HepG2 (cell line): ENCODE data around the gene SLC34A3. TPM values are rescaled to one million over a fixed set of nuclear protein-coding genes. Genes with fewer than 3 reads are reported as not detected.

ENCODE experiments used
- ATAC-seq: fragments of 200-7000 bp; cut with Tn5 transposase; 3 replicates; pipeline ENCODE4 v1.9.1; 2020; ENCODE audit warnings: mild to moderate bottlenecking, moderate library complexity
- BruUV-seq: library from RNA; stranded (reverse); fragments of 400-500 nt; replicated peaks from 2 replicates; lab custom pipeline; 2021; lab: Mats Ljungman, UMichigan
- CTCF ChIA-PET: fragments of 300-600 bp; formaldehyde crosslinking; extraction: SDS; loops from one replicate; lab custom pipeline; 2021; ENCODE audit warnings: low total read pairs, inconsistent platforms, low intra/inter-chr PET ratio; lab: Yijun Ruan, JAX
- POLR2A ChIA-PET: fragments of 350-600 bp; sonication (Branson Sonifier 250); formaldehyde crosslinking; loops from one replicate; lab custom pipeline; 2020; ENCODE audit warnings: antibody characterized with exemption, inconsistent platforms; lab: Yijun Ruan, JAX
- DNase-seq: peaks from one replicate; pipeline ENCODE4 v3.0.0-alpha.2; 2015; ENCODE audit warnings: low spot score
- FAIRE-seq: peaks from 3 replicates; lab custom pipeline; 2011; peaks lifted over from hg19 to GRCh38; lab: Jason Lieb, UNC
- H2AFZ ChIP-seq: one replicate; pipeline ENCODE4 v1.6.1; 2011; ENCODE audit warnings: low read length, inconsistent platforms
- H3K27ac ChIP-seq: fragments of 300-600 bp; 3 replicates; pipeline ENCODE4 v1.8.0; 2011; ENCODE audit warnings: mixed run types, mild to moderate bottlenecking, mixed read lengths, low read length, inconsistent platforms; ENCODE audit not compliant: insufficient read depth; ENCODE audit errors: extremely low read length
- H3K27me3 ChIP-seq, 2 experiments: fragments of 200-600 bp in 1 of 2; 2 replicates in 1 of 2; 3 replicates in 1 of 2; pipeline versions ENCODE4 v1.6.0 to v1.8.0; 2011; ENCODE audit warnings: low read length in 2 of 2, mild to moderate bottlenecking in 2 of 2, moderate library complexity in 2 of 2, inconsistent platforms in 1 of 2; ENCODE audit not compliant: insufficient read depth in 2 of 2, control insufficient read depth in 1 of 2
- H3K36me3 ChIP-seq, 2 experiments: fragments of 200-600 bp in 1 of 2; replicated peaks in 1 of 2; 2 replicates in 1 of 2; 3 replicates in 1 of 2; pipeline versions ENCODE4 v1.5.1 to v1.8.0; 2011; ENCODE audit warnings: low read length in 2 of 2, inconsistent platforms in 1 of 2; ENCODE audit not compliant: insufficient read depth in 2 of 2, control insufficient read depth in 1 of 2
- H3K4me1 ChIP-seq: 2 replicates; pipeline ENCODE4 v1.5.1; 2012; ENCODE audit warnings: low read length, inconsistent platforms; ENCODE audit not compliant: insufficient read depth
- H3K4me2 ChIP-seq: 2 replicates; pipeline ENCODE4 v1.6.0; 2011; ENCODE audit warnings: low read depth, low read length, inconsistent platforms
- H3K4me3 ChIP-seq, 3 experiments: fragments of 200-600 bp in 1 of 3; sonication (generic), shearing (Covaris generic) in 1 of 3; replicated peaks in 1 of 3; 2 replicates each; pipeline ENCODE4 v1.5.1; 2011 to 2016; ENCODE audit warnings: low read length in 3 of 3, inconsistent platforms in 2 of 3, low read depth in 2 of 3, mild to moderate bottlenecking in 2 of 3, control low read depth in 1 of 3, mixed read lengths in 1 of 3; ENCODE audit not compliant: insufficient read depth in 1 of 3
- H3K79me2 ChIP-seq: one replicate; pipeline ENCODE4 v1.6.1; 2011; ENCODE audit warnings: low read length, inconsistent platforms; ENCODE audit not compliant: insufficient read depth
- H3K9ac ChIP-seq: 2 replicates; pipeline ENCODE4 v1.6.0; 2011; ENCODE audit warnings: mild to moderate bottlenecking, low read depth, low read length, inconsistent platforms; ENCODE audit not compliant: insufficient read depth
- H3K9me3 ChIP-seq: 2 replicates; pipeline ENCODE4 v1.5.1; 2012; ENCODE audit warnings: mild to moderate bottlenecking, low read length
- H4K20me1 ChIP-seq: 2 replicates; pipeline ENCODE4 v1.6.0; 2011; ENCODE audit warnings: inconsistent platforms, mild to moderate bottlenecking, low read length, moderate library complexity; ENCODE audit not compliant: insufficient read depth
- POGK ChIP-seq: sonication (generic); formaldehyde crosslinking; conservative IDR thresholded peaks from 2 replicates; pipeline ENCODE4 v1.8.0; 2022; ENCODE audit warnings: mild to moderate bottlenecking, moderate library complexity, missing genetic modification reagents
- SRSF9 ChIP-seq: fragments of 200-400 bp; formaldehyde crosslinking; IDR thresholded peaks from 2 replicates; pipeline ENCODE4 v1.6.1; 2018; ENCODE audit warnings: borderline replicate concordance, mild to moderate bottlenecking, low read depth, low read length; ENCODE audit not compliant: insufficient read depth, poor library complexity, severe bottlenecking
- ZBED4 ChIP-seq: sonication (generic); formaldehyde crosslinking; IDR thresholded peaks from 2 replicates; pipeline ENCODE4 v1.4.0; 2020; ENCODE audit warnings: missing genetic modification reagents, borderline replicate concordance
- WGBS: methylation state at CpG from one replicate; pipeline ENCODE4 v1.1.6; 2017; ENCODE audit warnings: low lambda C conversion rate; 5-methylcytosine and 5-hydroxymethylcytosine counted together
- in situ Hi-C: cut with HindIII; loops from 2 replicates; pipeline ENCODE4 v1.10.0; 2017; ENCODE audit warnings: low pct_unique_long_range_greater_than_20kb; ENCODE audit not compliant: extremely low pct_ligation_motif_present
- intact Hi-C: fragments of 100-400 bp; cut with micrococcal nuclease; formaldehyde crosslinking; loops from one replicate; pipeline ENCODE4 v1.10.0; 2022; ENCODE audit not compliant: unreplicated experiment
- polyA plus RNA-seq, 8 experiments: library from polyadenylated mRNA; depleted of rRNA in 3 of 8; stranded (reverse) in 7 of 8; unstranded in 1 of 8; fragments of >200 nt; fragmentation: Illumina TruSeq in 4 of 8; extraction: Trizol in 4 of 8; gene quantifications; 2 replicates each; pipeline versions ENCODE4 v1.2.1 to v1.2.3, GENCODE V29; 2011 to 2016; ENCODE audit warnings: low read depth in 4 of 8, missing spikeins in 1 of 8, mixed read lengths in 1 of 8; ENCODE audit not compliant: insufficient read depth in 1 of 8
- total RNA-seq, 5 experiments: library from RNA; depleted of rRNA; stranded (reverse); fragments of >200 nt; fragmentation: Illumina TruSeq; extraction: Trizol; gene quantifications; 2 replicates each; pipeline ENCODE4 v1.2.3, GENCODE V29; 2016; ENCODE audit warnings: low read depth in 1 of 5

Gene SLC34A3
- total and polyA plus RNA-seq, 2 of the 13 experiments (the other 11 are each of a cell fraction or from before 2014, with no cell fraction given), result 0.07 to 1.0 TPM

- Histone ChIP-seq H2AFZ (no peak overlapping the region), H3K4me2 (0 out of 2 replicates have a peak overlapping the region, but pooled peaks have one; percentile 88), H3K9me3 (no peaks in the 10 kb centered on the region), H3K36me3 (peaks cover 7 to 20% of the 10 kb centered on the region in 2 experiments; a peak in 4 of 5 replicates), H3K9ac (no peak overlapping the region), H3K4me3 (no peak overlapping the region), H3K79me2 (peaks cover 6% of the 10 kb centered on the region), H3K27ac (peak overlapping the region; percentile 18), H4K20me1 (no peaks in the 10 kb centered on the region), H3K4me1 (peaks cover 21% of the 10 kb centered on the region)
- FAIRE-seq, result no peak
- DNase-seq, result no peak
- no TSS peak for BruUV-seq
- intact Hi-C loops, result no loop called here
- no peak for TF ChIP-seq ZBED4 (CRISPR knock-in tag)
- no peak for TF ChIP-seq SRSF9
- TF ChIP-seq POGK, result no peak
- TF ChIP-seq, all 625 proteins: peak for 0
- in situ Hi-C loops, result no loop called here
- no peaks in the 10 kb centered on the region; a peak in 1 of 5 replicates for H3K27me3 ChIP-seq
- no peak for ATAC-seq
- ChIA-PET POLR2A (interaction anchor here (1.2 kb wide), 1 partner anchor 32 kb away, joined by 5 read pairs; no protein-coding TSS in a partner anchor), CTCF (no interaction called here)
- WGBS, result 87% methylated on average over 10 of the region's 10 CpGs
These were observed 44.5 kb downstream of the SLC34A3 start for GRCh38 chr9:137275203-137275587.
